HG03196 (cell line): Measurements from ENCODE around the gene B3GNT7.
"Not testable (repeated sequence)": the region's sequence is repeated elsewhere in the genome, so short reads cannot be mapped to it uniquely, and the experiment has no call there.

ENCODE experiments used
- ATAC-seq: cut with Tn5 transposase; IDR thresholded peaks from one replicate; pipeline ENCODE4 v1.9.1; 2021; ENCODE audit not compliant: unreplicated experiment

B3GNT7 gene

GRCh38 chr2:231395188-231396057 lies at the start of gene B3GNT7:
Gene B3GNT7 (plus strand): TSS chr2:231395710. CDS start chr2:231395804, 94 bp downstream.
- ATAC-seq = no peak

GRCh38 chr2:231347081-231347480 lies 48.4 kb upstream of the B3GNT7 start:
- ATAC-seq = no peak

GRCh38 chr2:231347638-231348037 lies 47.9 kb upstream of the B3GNT7 start:
- no peak for ATAC-seq

GRCh38 chr2:231348173-231348572 lies 47.3 kb upstream of the B3GNT7 start:
- ATAC-seq = no peak

- ATAC-seq = no peak
Measured at GRCh38 chr2:231348704-231349373, 46.7 kb upstream of the B3GNT7 start.

- not testable (repeated sequence) for ATAC-seq
Measured at GRCh38 chr2:231349374-231349735, 46.2 kb upstream of the B3GNT7 start.

GRCh38 chr2:231351648-231352047 lies 43.9 kb upstream of the B3GNT7 start:
- ATAC-seq = no peak

- ATAC-seq = no peak
Measured at GRCh38 chr2:231353469-231353868, 42.0 kb upstream of the B3GNT7 start.

GRCh38 chr2:231355508-231356465 lies 39.7 kb upstream of the B3GNT7 start:
- ATAC-seq = no peak

- no peak for ATAC-seq
Measured at GRCh38 chr2:231356466-231356844, 39.1 kb upstream of the B3GNT7 start.

GRCh38 chr2:231357048-231357447 lies 38.5 kb upstream of the B3GNT7 start:
- ATAC-seq = no peak

- ATAC-seq = no peak
Measured at GRCh38 chr2:231357931-231358330, 37.6 kb upstream of the B3GNT7 start.

- ATAC-seq = no peak
Measured at GRCh38 chr2:231359441-231359840, 36.1 kb upstream of the B3GNT7 start.

- ATAC-seq = no peak
Measured at GRCh38 chr2:231359948-231360347, 35.6 kb upstream of the B3GNT7 start.

GRCh38 chr2:231360401-231360800 lies 35.1 kb upstream of the B3GNT7 start:
- no peak for ATAC-seq

- no peak for ATAC-seq
Measured at GRCh38 chr2:231360881-231361371, 34.6 kb upstream of the B3GNT7 start.

GRCh38 chr2:231361701-231362554 lies 33.6 kb upstream of the B3GNT7 start:
- ATAC-seq = peak; percentile 85

GRCh38 chr2:231362555-231363184 lies 32.8 kb upstream of the B3GNT7 start:
- no peak for ATAC-seq

GRCh38 chr2:231364061-231364460 lies 31.4 kb upstream of the B3GNT7 start:
- ATAC-seq = no peak
